T-helper 2 cell treated with Interferon-gamma antibody and Interleukin-4, amounts not matched to agents 100 ng/mL and 5 ng/mL, for 36 hours (primary cell): ENCODE results near the gene SPTBN5. TPM values are rescaled to one million over a fixed set of nuclear protein-coding genes. Genes with fewer than 3 reads are reported as not detected.

ENCODE experiments used
- intact Hi-C: fragments of 100-400 bp; cut with micrococcal nuclease; formaldehyde crosslinking; loops from one replicate; pipeline ENCODE4 v1.15.1; 2023
- total RNA-seq: library from RNA; stranded (reverse); gene quantifications from 2 replicates; pipeline ENCODE4 v1.2.3, GENCODE V29; 2022

SPTBN5 gene
- 0.59 and 1.0 TPM in 2 replicates for total RNA-seq

DNA sequence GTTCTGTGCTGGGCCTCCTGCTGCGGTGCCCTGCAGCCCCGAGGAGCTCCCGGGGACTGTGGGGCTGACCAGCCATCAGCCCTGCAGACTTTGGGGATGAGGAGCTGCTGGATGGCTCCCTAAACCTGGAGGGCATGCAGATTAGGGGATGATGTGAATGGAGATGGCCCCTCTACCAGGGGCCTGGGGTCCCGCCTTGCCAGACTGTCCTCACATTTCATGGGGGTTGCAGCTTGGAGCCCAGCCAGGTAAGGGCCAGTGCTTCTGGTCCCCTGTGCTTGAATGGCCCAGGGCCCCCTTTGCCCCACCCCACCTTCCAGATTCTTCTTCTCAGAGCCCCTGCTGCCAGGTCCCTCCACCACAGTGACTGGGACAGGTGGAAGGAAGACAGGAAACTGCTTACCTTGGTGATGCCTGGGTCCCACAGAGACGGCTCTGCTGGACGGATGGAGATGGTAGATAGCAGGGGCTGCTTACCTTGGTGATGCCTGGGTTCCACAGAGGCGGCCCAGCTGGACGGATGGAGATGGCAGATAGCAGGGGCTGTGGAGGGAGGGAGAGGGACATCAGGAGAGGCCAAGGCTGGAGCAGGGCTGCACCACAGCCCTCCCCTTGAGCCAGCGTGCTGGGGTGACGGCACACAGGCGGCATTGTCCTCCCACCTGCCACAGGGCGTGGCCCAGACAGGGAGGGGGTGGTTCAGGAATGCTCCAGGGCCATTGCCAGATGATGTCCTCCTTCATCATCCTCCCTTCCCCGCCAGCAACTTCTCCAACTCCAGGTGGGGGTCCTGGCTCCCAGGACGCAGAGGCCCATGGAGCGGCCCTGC lies at the start of gene SPTBN5:
TSS of gene SPTBN5 (minus strand) at position 632 of the 829 bp plus-strand sequence. CDS start at position 76, 556 bp downstream.
- intact Hi-C loops: loop anchor here (5.0 kb wide), 1 partner anchor 66 kb away; the partner anchor contains the start of gene JMJD7

DNA sequence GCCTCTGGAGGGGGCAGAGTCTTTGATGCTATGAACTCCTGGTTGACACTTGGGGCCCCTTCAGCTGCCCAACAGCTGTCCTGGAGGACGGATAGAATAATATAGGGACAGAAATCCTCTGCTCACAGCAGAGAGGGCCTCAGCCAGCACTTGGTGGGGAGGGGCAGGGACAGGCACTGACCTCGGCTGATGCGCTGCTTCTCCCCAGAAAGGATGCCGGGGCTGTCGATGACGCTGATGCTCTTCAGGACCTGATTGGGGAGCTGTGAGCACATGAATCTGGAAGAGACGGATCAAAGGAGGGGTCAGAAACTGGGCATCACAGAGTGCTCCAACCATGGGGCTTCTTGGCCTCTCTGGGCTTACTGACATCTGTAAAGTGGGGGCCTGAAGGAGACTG lies 49.0 kb upstream of the SPTBN5 start:
- intact Hi-C loops: no loop called here

- intact Hi-C loops: no loop called here
Observed at GRCh38 chr15:41941644-41942415, 48.0 kb upstream of the SPTBN5 start.

- intact Hi-C loops: no loop called here
Observed at GRCh38 chr15:41940441-41940857, 46.6 kb upstream of the SPTBN5 start.

GRCh38 chr15:41939986-41940385 lies 46.1 kb upstream of the SPTBN5 start:
- intact Hi-C loops: loop anchor here (5.0 kb wide), 1 partner anchor 38 kb away; no protein-coding TSS in a partner anchor

DNA sequence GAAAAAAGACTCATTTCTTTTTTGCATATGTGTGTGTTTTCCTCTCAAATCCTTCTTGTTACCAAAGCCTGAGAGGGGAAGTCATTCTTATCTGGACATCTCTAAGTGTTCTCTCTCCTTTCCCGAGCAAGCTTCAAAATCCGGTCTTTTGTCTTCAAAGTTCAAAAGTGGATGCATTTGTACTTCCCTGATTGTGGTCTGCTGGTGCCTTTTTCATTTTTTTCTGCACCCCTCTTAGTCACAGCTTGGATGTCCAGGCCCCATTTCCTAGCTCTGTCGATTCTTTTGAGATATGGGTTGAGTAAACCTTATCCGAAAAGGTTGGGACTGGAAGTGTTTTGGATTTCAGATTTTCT lies 43.7 kb upstream of the SPTBN5 start:
- intact Hi-C loops: loop anchor here (1.0 to 5.0 kb wide), 4 partner anchors 35 to 163 kb away; partner anchors contain the start of genes EHD4 and MAPKBP1

- intact Hi-C loops: loop anchor here (1.0 to 5.0 kb wide), 4 partner anchors 35 to 163 kb away; partner anchors contain the start of genes EHD4 and MAPKBP1
Observed at GRCh38 chr15:41936649-41937567, 43.1 kb upstream of the SPTBN5 start.

GRCh38 chr15:41936155-41936554 lies 42.3 kb upstream of the SPTBN5 start:
- intact Hi-C loops: loop anchor here (2.0 to 5.0 kb wide), 3 partner anchors 34 to 109 kb away; partner anchors contain the start of gene EHD4

DNA sequence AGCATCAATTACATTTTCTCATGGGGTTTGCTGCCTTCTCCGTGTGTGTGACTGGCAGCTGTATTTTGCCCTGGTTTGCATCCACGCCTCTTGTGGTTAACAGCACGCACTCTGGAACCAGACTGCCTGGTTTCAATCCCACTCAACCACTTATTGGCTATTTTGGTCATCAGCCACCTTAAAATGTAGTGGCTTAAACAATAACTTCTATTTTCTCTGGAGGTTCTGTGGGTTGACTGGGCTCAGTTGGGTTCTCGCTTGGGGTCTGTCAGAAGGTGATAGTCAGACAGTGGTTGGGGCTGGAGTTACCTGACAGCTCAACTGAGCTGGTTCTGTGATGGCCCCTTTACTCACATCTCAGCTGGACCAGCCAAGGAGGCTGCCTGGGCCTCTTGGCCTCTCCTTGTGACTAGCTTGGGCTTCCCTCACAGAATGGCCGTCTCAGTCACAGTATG lies 41.7 kb upstream of the SPTBN5 start:
- intact Hi-C loops: loop anchor here (2.0 to 5.0 kb wide), 3 partner anchors 33 to 109 kb away; partner anchors contain the start of gene EHD4

DNA sequence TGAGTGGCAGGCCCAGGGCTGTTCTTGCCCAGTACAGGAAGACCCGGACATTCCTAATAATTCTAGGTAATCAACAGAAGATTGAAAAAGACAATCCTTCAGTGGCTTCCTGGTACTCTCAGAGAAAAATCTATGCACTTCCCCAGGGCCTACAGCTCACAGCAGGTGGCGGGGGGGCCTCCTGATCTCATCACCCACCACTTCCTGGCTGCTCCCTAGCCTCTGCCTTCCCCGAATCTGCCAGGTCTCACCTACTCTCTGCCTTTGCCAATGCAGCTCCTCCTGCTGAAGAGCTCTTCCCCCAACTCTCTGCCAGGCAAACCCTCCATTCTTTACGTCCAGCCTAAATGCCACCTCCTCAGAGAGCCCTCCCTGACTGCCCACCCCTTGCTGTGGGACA lies 41.0 kb upstream of the SPTBN5 start:
- intact Hi-C loops: loop anchor here (5.0 kb wide), 1 partner anchor 33 kb away; no protein-coding TSS in a partner anchor

GRCh38 chr15:41933771-41934170 lies 39.9 kb upstream of the SPTBN5 start:
- intact Hi-C loops: no loop called here

DNA sequence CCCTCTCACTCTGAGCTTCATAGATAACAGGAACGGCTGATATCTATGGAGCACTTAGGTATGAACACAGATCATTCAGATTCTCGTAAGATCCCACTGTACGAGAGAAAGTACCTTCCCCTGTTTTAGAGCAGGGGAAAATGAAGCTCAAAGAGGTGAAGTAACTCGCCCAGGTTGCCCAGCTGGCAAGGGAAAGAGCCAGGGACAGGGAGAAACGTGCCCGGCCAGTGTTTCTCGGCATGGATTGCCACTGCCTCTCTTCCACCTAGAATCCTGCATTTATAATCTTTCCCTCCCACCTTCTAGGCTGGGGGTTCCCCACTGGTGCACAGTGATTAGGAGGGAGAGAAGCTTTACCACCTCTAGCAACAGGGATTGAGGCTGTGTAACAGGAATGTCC lies 39.5 kb upstream of the SPTBN5 start:
- intact Hi-C loops: no loop called here

DNA sequence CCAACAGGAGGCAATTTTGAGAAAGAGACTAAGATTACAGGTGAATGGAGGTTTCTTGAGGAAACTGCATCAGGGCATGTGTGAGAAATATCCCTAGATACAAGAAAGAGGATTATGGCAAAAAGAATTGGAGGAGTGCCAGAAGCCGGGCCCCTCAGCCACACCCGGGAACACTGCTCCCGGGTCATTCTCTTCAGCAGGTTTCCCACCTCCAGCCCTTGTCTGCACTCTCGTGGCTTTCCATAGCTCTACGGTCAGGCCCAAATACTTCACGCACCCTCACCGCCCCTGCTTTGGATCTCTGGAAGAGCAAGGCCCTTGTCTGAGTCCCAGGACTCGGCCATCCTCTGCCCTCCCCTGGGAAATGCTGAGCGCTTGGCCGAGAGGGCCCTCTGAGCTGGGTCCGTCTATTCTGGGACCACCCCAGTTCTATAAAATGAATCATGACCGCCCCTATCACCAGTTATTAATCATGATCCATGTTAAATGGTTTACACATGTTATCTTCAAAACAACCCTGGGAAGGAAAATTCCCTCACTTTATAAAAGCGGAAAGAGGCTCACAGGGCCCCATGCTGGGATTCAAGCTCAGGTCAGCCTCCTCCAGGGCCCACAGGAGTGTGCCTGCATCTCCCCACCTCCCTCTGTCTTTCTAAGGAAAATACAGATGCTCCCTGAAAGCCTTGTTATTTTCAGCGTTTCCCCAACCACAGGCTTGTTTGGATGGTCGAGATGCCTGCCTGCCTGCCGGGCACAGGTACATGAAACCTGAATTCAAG lies 38.8 kb upstream of the SPTBN5 start:
- intact Hi-C loops: no loop called here

- intact Hi-C loops: no loop called here
Observed at GRCh38 chr15:41932101-41932500, 38.2 kb upstream of the SPTBN5 start.

GRCh38 chr15:41930867-41931222 lies 37.0 kb upstream of the SPTBN5 start:
- intact Hi-C loops: no loop called here

DNA sequence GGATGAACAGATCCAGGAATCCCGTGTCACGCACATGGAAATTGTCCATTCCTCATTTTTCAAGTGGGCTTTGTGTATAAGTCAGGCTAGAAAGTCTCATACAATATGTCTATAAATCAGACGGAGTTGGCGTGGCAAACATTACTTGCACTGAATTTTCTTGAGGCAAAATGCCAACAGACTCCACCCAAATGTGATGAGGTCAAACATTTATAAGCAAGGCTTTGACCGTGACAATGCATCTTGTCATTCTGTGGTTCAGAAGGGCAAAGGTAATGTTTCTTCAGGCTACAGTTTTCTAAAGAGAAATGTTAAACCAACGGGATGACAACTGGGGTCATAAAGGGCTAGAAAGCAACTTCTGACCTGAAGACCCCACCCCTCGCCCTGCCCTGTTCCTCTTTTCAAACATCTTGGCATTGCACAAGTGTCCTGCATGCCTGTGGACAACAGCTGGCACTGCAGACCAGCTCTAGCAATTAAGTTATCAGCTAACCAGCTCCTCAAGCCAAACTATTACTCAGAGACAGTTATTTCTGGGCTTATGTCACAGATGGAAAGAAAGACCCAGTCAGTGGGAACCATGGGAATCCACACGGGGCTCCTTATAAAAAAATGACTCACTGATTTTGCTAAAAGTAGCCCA lies 36.5 kb upstream of the SPTBN5 start:
- intact Hi-C loops: no loop called here

GRCh38 chr15:41928637-41929620 lies 35.1 kb upstream of the SPTBN5 start:
- intact Hi-C loops: no loop called here

GRCh38 chr15:41928100-41928499 lies 34.2 kb upstream of the SPTBN5 start:
- intact Hi-C loops: no loop called here
